ENCODE results near the gene FAM171A1. TPM values are rescaled to one million over a fixed set of nuclear protein-coding genes. Genes with fewer than 3 reads are reported as not detected.

FAM171A1 gene
- total and polyA plus RNA-seq, 2 donors (not counting 1 experiment from before 2014, with no cell fraction given) = 0.09 TPM; not detected in 1

GRCh38 chr10:15322356-15322755 lies 48.7 kb downstream of the FAM171A1 start:
- 100% methylated on average over 2 of the region's 2 CpGs for WGBS (ENCODE audit: insufficient coverage)
- ATAC-seq (ENCODE audit: low read depth) = no peak
- ChIA-PET POLR2A (no interaction called here), CTCF (no interaction called here)
- no peaks in the 10 kb centered on the region for H3K9me3 ChIP-seq (ENCODE audit: control extremely low read depth in 1 of 3, control insufficient read depth in 2 of 3, insufficient read depth in 1 of 3, low read length in 2 of 3)
- H2AFZ ChIP-seq (ENCODE audit: insufficient read depth, low read depth, low read length, poor library complexity, severe bottlenecking) = no peak overlapping the region
- H3K4me2 ChIP-seq (replicated peaks; ENCODE audit: low read depth, low read length, poor library complexity, severe bottlenecking) = no peak overlapping the region
- H3K9me3 Mint-ChIP-seq (ENCODE audit: insufficient read depth) = no peaks in the 10 kb centered on the region
- H3K27ac Mint-ChIP-seq = no peak overlapping the region
- no peak overlapping the region for H3K4me3 ChIP-seq (ENCODE audit: control extremely low read depth in 1 of 5, extremely low read depth in 1 of 5, insufficient read depth in 1 of 5, low read depth in 2 of 5, low read length in 4 of 5)
- no peaks in the 10 kb centered on the region for H4K20me1 ChIP-seq (ENCODE audit: control insufficient read depth, insufficient read depth, low read length, poor library complexity, severe bottlenecking)
- no peaks in the 10 kb centered on the region for H3K36me3 ChIP-seq (replicated peaks in 1 of 2; ENCODE audit: control extremely low read depth in 1 of 2, control insufficient read depth in 1 of 2, extremely low read depth in 1 of 2, insufficient read depth in 2 of 2, low read length in 1 of 2)
- no peaks in the 10 kb centered on the region for H3K4me1 ChIP-seq (ENCODE audit: control insufficient read depth in 2 of 2, insufficient read depth in 2 of 2, low read length in 2 of 2)
- H3K27me3 Mint-ChIP-seq = peaks cover 17% of the 10 kb centered on the region
- intact Hi-C loops (cut with micrococcal nuclease) = no loop called here
- no peak for DNase-seq
- no peak overlapping the region for H3K27ac ChIP-seq (ENCODE audit: low read length in 2 of 2)
- H3K79me2 ChIP-seq (ENCODE audit: control insufficient read depth, insufficient read depth, low read length) = no peaks in the 10 kb centered on the region
- H3K4me1 Mint-ChIP-seq = no peaks in the 10 kb centered on the region
- no peak overlapping the region for H3K9ac ChIP-seq (ENCODE audit: low read length)
- H3K27me3 ChIP-seq (replicated peaks in 1 of 4; ENCODE audit: control extremely low read depth in 1 of 4, control insufficient read depth in 3 of 4, insufficient read depth in 4 of 4, low read length in 3 of 4) = peaks cover 0 to 2% (median 0%) of the 10 kb centered on the region in 4 experiments
- TF ChIP-seq CTCF (IDR thresholded peaks at IDR 0.05) (no peak), EZH2 (IDR thresholded peaks at IDR 0.05; ENCODE audit: borderline replicate concordance, insufficient read depth, low read depth, low read length, poor library complexity, severe bottlenecking) (no peak)
- H3K4me3 Mint-ChIP-seq = no peak overlapping the region

GRCh38 chr10:15321431-15322341 lies 49.4 kb downstream of the FAM171A1 start:
- POLR2A ChIA-PET = no interaction called here
- Histone ChIP-seq H3K4me2 (replicated peaks; ENCODE audit: low read depth, low read length, poor library complexity, severe bottlenecking) (no peak overlapping the region), H3K27me3 (replicated peaks in 1 of 4; ENCODE audit: control extremely low read depth in 1 of 4, control insufficient read depth in 3 of 4, insufficient read depth in 4 of 4, low read length in 3 of 4) (peaks cover 0 to 2% (median 0%) of the 10 kb centered on the region in 4 experiments), H2AFZ (ENCODE audit: insufficient read depth, low read depth, low read length, poor library complexity, severe bottlenecking) (no peak overlapping the region), H3K79me2 (ENCODE audit: control insufficient read depth, insufficient read depth, low read length) (no peaks in the 10 kb centered on the region), H4K20me1 (ENCODE audit: control insufficient read depth, insufficient read depth, low read length, poor library complexity, severe bottlenecking) (no peaks in the 10 kb centered on the region), H3K36me3 (replicated peaks in 1 of 2; ENCODE audit: control extremely low read depth in 1 of 2, control insufficient read depth in 1 of 2, extremely low read depth in 1 of 2, insufficient read depth in 2 of 2, low read length in 1 of 2) (no peaks in the 10 kb centered on the region), H3K9ac (ENCODE audit: low read length) (no peak overlapping the region), H3K4me1 (ENCODE audit: control insufficient read depth in 2 of 2, insufficient read depth in 2 of 2, low read length in 2 of 2) (no peaks in the 10 kb centered on the region), H3K27ac (ENCODE audit: low read length in 2 of 2) (no peak overlapping the region), H3K9me3 (ENCODE audit: control extremely low read depth in 1 of 3, control insufficient read depth in 2 of 3, insufficient read depth in 1 of 3, low read length in 2 of 3) (no peaks in the 10 kb centered on the region), H3K4me3 (ENCODE audit: control extremely low read depth in 1 of 5, extremely low read depth in 1 of 5, insufficient read depth in 1 of 5, low read depth in 2 of 5, low read length in 4 of 5) (no peak overlapping the region)
- TF ChIP-seq CTCF (IDR thresholded peaks at IDR 0.05) = no peak
- TF ChIP-seq EZH2 (IDR thresholded peaks at IDR 0.05; ENCODE audit: borderline replicate concordance, insufficient read depth, low read depth, low read length, poor library complexity, severe bottlenecking) = no peak
- H3K27me3 Mint-ChIP-seq = peaks cover 21% of the 10 kb centered on the region
- intact Hi-C loops (cut with micrococcal nuclease) = no loop called here
- H3K4me1 Mint-ChIP-seq = no peaks in the 10 kb centered on the region
- CTCF ChIA-PET = no interaction called here
- WGBS (ENCODE audit: insufficient coverage) = 100% methylated on average over 1 of the region's 6 CpGs
- no peak for DNase-seq
- no peak overlapping the region for H3K27ac Mint-ChIP-seq
- no peak for ATAC-seq (ENCODE audit: low read depth)
- no peak overlapping the region for H3K4me3 Mint-ChIP-seq
- no peaks in the 10 kb centered on the region for H3K9me3 Mint-ChIP-seq (ENCODE audit: insufficient read depth)
